Sigmoid colon (tissue), 7 donors: ENCODE results near the gene PTPN2. TPM values are rescaled to one million over a fixed set of nuclear protein-coding genes. Genes with fewer than 3 reads are reported as not detected.
"Not testable (repeated sequence)": the region's sequence is repeated elsewhere in the genome, so short reads cannot be mapped to it uniquely, and the experiment has no call there.

ENCODE experiments used
- DNase-seq: peaks from one replicate; pipeline ENCODE4 v3.0.0-alpha.2; 2019
- H3K27ac ChIP-seq, 4 donors: fragments of 200-600 bp; sonication (generic); one replicate each; pipeline ENCODE4 v1.5.1; 2016 to 2019; ENCODE audit warnings: mild to moderate bottlenecking in 1 of 4
- H3K27me3 ChIP-seq, 3 donors: fragments of 200-600 bp; sonication (generic); one replicate each; pipeline ENCODE4 v1.5.1; 2019; ENCODE audit warnings: mild to moderate bottlenecking in 1 of 3
- H3K36me3 ChIP-seq, 4 donors: fragments of 200-600 bp; sonication (generic); one replicate each; pipeline ENCODE4 v1.5.1; 2016 to 2019
- H3K4me1 ChIP-seq, 4 donors: fragments of 200-600 bp; sonication (generic); one replicate each; pipeline ENCODE4 v1.5.1; 2017 to 2019
- H3K4me3 ChIP-seq, 4 donors: fragments of 200-600 bp; sonication (generic); one replicate each; pipeline ENCODE4 v1.5.1; 2017 to 2019; ENCODE audit warnings: mild to moderate bottlenecking in 2 of 4, moderate library complexity in 1 of 4
- H3K9me3 ChIP-seq, 4 donors: fragments of 200-600 bp in 3 of 4; sonication (generic) in 3 of 4; one replicate each; pipeline versions ENCODE4 v1.5.1 to v1.6.1; 2013 to 2019
- EP300 ChIP-seq, 4 donors: sonication (generic); formaldehyde crosslinking; IDR thresholded peaks; one replicate each; pipeline ENCODE4 v1.6.1; 2017; ENCODE audit warnings: antibody characterized with exemption in 4 of 4
- POLR2A ChIP-seq, 2 donors: fragments of 450-650 bp; IDR thresholded peaks; one replicate each; pipeline ENCODE4 v1.6.1; 2016; ENCODE audit warnings: antibody characterized with exemption in 2 of 2, mild to moderate bottlenecking in 2 of 2, moderate library complexity in 2 of 2
- POLR2AphosphoS5 ChIP-seq, 4 donors: sonication (generic); formaldehyde crosslinking; IDR thresholded peaks; one replicate each; pipeline ENCODE4 v1.6.1; 2017; ENCODE audit warnings: antibody characterized with exemption in 4 of 4
- WGBS, 2 donors: extraction: QIAGEN DNeasy Blood & Tissue Kit; methylation state at CpG; one replicate each; pipeline ENCODE4 v1.1.7; 2013; 5-methylcytosine and 5-hydroxymethylcytosine counted together
- intact Hi-C: fragments of 100-400 bp; cut with DNase I; formaldehyde crosslinking; loops from one replicate; pipeline ENCODE4 v1.15.1; 2023
- polyA plus RNA-seq, 3 donors: library from polyadenylated mRNA; stranded (reverse); fragments of 200-250 nt; gene quantifications; one replicate each; pipeline ENCODE4 v1.2.3, GENCODE V29; 2013
- total RNA-seq, 4 donors: library from RNA; depleted of rRNA; stranded (reverse); fragments of >200 nt; gene quantifications; one replicate each; pipeline ENCODE4 v1.1.0, GENCODE V29; 2016
- TF ChIP-seq, protein P1 (sequence below), 4 experiments: fragments of 450-650 bp in 3 of 4; fragments of 200-600 bp in 1 of 4; IDR thresholded peaks; one replicate each; pipeline ENCODE4 v1.5.1; 2016 to 2019; ENCODE audit warnings: antibody characterized with exemption in 4 of 4, mild to moderate bottlenecking in 3 of 4, moderate library complexity in 2 of 4
- donor health status: healthy with polysubstance abuse.
- donor health status: Bipolar disorder and iron deficiency.
- donor health status: healthy.

PTPN2 gene
- total and polyA plus RNA-seq, 7 donors, result 20.0 to 43.1 (median 31.0) TPM

DNA sequence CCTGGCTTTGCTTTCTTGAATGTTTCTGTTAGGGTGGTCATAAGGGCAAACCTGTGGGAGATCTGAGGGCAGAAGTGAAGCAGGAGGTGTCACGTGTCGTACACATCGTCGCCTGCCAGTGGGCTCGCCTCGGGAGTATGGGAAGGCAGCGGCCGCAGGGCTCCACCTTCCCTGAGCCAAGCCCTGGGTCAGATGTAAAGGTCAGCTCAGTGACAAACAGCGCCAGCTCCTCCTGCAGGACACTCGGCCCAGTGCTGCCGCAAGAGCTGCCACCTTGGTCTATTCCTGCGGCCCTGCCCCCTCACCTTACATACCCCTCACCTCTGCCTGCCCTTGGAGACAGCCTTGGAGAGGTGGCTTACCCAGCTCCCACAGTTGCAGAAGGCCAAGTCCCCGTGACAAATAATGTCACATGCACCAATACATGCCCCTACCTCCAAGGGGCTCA lies 117.0 kb downstream of the PTPN2 start:
- DNase-seq, result no peak
- Histone ChIP-seq H3K36me3 (no peaks in the 10 kb centered on the region), H3K27me3 (no peaks in the 10 kb centered on the region), H3K27ac (no peak overlapping the region), H3K4me3 (no peak overlapping the region), H3K4me1 (no peaks in the 10 kb centered on the region), H3K9me3 (no peaks in the 10 kb centered on the region)
- 67 to 79% methylated on average over 13 of the region's 13 CpGs for WGBS, 2 donors
- TF ChIP-seq EP300 (IDR thresholded peaks at IDR 0.05), result no peak
- TF ChIP-seq, protein P1, sequence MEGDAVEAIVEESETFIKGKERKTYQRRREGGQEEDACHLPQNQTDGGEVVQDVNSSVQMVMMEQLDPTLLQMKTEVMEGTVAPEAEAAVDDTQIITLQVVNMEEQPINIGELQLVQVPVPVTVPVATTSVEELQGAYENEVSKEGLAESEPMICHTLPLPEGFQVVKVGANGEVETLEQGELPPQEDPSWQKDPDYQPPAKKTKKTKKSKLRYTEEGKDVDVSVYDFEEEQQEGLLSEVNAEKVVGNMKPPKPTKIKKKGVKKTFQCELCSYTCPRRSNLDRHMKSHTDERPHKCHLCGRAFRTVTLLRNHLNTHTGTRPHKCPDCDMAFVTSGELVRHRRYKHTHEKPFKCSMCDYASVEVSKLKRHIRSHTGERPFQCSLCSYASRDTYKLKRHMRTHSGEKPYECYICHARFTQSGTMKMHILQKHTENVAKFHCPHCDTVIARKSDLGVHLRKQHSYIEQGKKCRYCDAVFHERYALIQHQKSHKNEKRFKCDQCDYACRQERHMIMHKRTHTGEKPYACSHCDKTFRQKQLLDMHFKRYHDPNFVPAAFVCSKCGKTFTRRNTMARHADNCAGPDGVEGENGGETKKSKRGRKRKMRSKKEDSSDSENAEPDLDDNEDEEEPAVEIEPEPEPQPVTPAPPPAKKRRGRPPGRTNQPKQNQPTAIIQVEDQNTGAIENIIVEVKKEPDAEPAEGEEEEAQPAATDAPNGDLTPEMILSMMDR (IDR thresholded peaks at IDR 0.05), result no peak
- TF ChIP-seq POLR2AphosphoS5 (IDR thresholded peaks at IDR 0.05), result no peak
- no peak for TF ChIP-seq POLR2A (IDR thresholded peaks at IDR 0.05)
- intact Hi-C loops, result no loop called here

DNA sequence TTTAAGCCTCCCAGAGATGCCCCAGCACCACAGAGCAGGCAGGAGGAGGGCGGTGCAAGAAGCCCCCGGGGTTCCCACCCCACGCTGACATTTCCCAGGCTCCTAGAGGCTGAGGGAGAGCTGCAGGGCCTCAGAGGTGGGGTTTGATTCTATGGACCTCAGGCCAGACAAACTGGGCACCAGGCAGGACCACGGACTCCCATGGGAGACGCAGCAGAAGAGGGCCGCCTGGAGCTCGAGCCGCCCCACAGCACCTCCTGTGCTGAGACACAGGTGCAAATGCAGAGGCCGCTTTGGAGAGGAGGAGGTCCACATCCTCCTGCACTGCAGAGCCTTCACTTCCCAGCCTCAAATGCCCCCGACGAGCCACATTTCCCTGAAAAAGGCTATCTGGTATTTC lies 118.5 kb downstream of the PTPN2 start:
- DNase-seq, result no peak
- Histone ChIP-seq H3K4me1 (no peaks in the 10 kb centered on the region), H3K36me3 (no peaks in the 10 kb centered on the region), H3K27ac (no peak overlapping the region), H3K4me3 (no peak overlapping the region), H3K27me3 (no peaks in the 10 kb centered on the region), H3K9me3 (no peaks in the 10 kb centered on the region)
- 88 to 89% methylated on average over 11 of the region's 11 CpGs for WGBS, 2 donors
- intact Hi-C loops, result no loop called here
- TF ChIP-seq EP300 (IDR thresholded peaks at IDR 0.05) (no peak), POLR2AphosphoS5 (IDR thresholded peaks at IDR 0.05) (no peak), POLR2A (IDR thresholded peaks at IDR 0.05) (no peak)
- TF ChIP-seq, protein P1 (IDR thresholded peaks at IDR 0.05), result no peak

DNA sequence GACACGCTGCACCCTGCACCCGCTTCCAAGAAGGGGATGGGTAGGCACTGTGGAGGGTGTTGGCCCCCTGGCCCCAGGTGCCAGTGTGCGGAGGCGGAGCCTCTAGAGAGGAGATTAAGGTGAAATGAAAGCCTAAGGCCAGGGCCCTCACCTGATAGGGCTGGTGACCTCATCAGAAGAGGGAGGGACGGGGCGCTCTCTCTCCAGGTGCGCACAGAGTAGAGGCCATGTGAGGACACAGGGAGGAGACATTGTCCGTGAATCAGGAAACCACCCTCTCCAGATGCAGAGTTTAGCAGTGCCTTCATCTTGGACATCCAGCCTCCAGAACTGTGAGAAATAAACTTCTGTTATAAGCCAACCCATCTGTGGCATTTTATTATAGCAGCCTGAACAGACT lies 118.9 kb downstream of the PTPN2 start:
- intact Hi-C loops, result no loop called here
- no peak overlapping the region for H3K27ac ChIP-seq

DNA sequence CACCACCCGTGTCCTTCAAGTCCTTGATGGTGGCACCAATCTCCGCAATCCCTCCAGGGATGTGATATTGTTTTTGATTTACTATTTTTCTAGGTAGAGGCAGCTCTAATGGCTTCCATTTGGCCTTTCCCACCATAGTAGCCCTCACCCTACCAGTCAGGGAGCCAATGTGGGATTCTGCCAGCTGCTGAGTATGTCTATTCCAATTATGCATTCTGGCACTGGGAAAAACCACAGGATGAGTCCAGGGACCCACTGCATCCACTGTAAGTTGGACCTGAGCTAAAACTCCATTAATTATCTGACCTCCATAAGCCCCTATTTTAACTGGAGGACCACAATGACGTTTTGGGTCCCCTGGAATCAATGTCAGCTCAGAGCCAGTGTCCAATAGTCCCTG lies 125.5 kb downstream of the PTPN2 start:
- H3K36me3 ChIP-seq, H3K27ac ChIP-seq, DNase-seq, intact Hi-C loops, H3K4me3 ChIP-seq, H3K4me1 ChIP-seq, H3K9me3 ChIP-seq, H3K27me3 ChIP-seq: not testable (repeated sequence)
- 76 to 86% methylated on average over 3 of the region's 3 CpGs for WGBS, 2 donors

More for the DNA sequence above, 118.9 kb downstream of the PTPN2 start:
- no peak for DNase-seq
- Histone ChIP-seq H3K27me3 (no peaks in the 10 kb centered on the region), H3K9me3 (no peaks in the 10 kb centered on the region), H3K36me3 (no peaks in the 10 kb centered on the region), H3K4me3 (no peak overlapping the region), H3K4me1 (no peaks in the 10 kb centered on the region)
- WGBS, 2 donors, result 39 to 74% methylated on average over 8 of the region's 8 CpGs
- TF ChIP-seq, protein P1 (IDR thresholded peaks at IDR 0.05), result no peak
- TF ChIP-seq EP300 (IDR thresholded peaks at IDR 0.05), result no peak
- no peak for TF ChIP-seq POLR2AphosphoS5 (IDR thresholded peaks at IDR 0.05)
- TF ChIP-seq POLR2A (IDR thresholded peaks at IDR 0.05), result no peak

DNA sequence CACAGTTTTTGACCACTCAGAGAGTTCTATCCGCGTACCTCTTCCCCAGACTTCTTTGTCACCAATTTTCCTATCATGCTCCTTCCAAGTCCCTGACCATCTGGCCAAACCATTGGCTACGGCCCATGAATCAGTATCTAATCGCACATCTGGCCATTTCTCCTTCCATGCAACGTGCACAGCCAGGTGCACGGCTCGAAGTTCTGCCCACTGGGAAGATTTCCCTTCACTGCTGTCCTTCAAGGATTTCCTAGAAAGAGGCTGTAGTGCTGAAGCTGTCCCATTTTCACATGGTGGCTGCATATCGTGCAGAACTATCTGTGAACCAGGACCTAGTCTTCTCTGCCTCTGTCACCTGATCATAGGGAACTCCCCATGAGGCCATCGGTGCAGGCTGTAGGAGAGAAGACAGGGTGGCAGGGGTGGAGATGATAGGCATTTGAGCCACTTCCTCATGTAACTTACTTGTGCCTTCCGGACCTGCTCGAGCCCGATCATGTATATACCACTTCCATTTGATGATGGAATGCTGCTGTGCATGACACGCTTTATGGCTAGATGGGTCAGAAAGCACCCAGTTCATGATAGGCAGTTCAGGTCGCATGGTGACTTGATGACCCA lies 127.3 kb downstream of the PTPN2 start:
- H3K27ac ChIP-seq, H3K27me3 ChIP-seq, H3K9me3 ChIP-seq, intact Hi-C loops, H3K4me1 ChIP-seq, H3K4me3 ChIP-seq, H3K36me3 ChIP-seq, DNase-seq: not testable (repeated sequence)
- 95% methylated on average over 14 of the region's 14 CpGs for WGBS, 2 donors

DNA sequence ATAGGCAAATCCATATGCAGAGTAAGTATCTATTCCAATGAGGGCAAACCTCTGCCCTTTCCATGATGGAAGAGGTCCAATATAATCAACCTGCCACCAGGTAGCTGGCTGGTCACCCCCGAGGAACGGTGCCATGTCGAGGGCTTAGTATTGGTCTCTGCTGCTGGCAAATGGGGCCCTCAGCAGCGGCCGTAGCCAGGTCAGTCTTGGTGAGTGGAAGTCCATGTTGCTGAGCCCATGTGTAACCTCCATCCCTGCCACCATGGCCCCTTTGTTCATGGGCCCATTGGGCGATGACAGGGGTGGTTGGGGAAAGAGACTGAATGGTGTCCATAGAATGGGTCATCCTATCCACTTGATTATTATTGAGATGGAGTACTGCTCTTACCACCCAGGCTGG lies 128.4 kb downstream of the PTPN2 start:
- intact Hi-C loops, H3K9me3 ChIP-seq: not testable (repeated sequence)

More for the DNA sequence above, 128.4 kb downstream of the PTPN2 start:
- not testable (repeated sequence) for H3K36me3 ChIP-seq, H3K27me3 ChIP-seq, H3K27ac ChIP-seq, H3K4me1 ChIP-seq, H3K4me3 ChIP-seq, DNase-seq
- 96% methylated on average over 6 of the region's 6 CpGs for WGBS, 2 donors
